Cerebellar nuclear complex (tissue), 1 donor: ENCODE measurements around the gene KAZN.

Experiments used
- DNase-seq, 2 experiments: peaks; one replicate each; lab custom pipeline; 2025; lab: John Stamatoyannopoulos, UW

Gene KAZN

DNA sequence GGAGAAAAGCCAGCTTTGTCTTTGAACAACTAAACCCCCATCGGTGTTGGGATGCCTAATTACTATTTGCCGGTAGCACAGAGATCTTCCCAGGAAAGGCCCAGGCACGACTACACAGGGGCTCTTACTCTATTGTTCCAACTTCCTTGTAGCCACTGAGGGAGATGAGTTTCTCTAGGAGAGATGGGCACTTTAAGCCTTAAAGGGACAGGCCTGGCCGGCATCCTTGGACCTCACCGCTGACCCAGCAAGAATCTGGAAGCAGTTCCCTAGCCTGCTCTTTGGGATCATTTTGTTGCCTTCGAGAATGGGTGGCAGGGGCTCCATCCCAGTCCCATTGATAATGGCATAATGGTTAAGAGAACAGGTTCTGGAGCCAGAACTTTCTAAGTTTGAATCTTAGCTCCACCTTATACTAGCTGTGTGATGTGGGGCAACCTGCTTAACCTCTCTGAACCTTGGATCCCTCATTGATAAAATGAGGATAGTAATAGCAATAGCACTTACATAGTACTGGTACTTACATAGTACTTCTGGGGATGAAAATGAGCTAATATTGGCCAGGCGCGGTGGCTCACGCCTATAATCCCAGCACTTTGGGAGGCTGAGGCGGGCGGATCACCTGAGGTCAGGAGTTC, 316.0 kb downstream of the KAZN start:
- DNase-seq = no peak

DNA sequence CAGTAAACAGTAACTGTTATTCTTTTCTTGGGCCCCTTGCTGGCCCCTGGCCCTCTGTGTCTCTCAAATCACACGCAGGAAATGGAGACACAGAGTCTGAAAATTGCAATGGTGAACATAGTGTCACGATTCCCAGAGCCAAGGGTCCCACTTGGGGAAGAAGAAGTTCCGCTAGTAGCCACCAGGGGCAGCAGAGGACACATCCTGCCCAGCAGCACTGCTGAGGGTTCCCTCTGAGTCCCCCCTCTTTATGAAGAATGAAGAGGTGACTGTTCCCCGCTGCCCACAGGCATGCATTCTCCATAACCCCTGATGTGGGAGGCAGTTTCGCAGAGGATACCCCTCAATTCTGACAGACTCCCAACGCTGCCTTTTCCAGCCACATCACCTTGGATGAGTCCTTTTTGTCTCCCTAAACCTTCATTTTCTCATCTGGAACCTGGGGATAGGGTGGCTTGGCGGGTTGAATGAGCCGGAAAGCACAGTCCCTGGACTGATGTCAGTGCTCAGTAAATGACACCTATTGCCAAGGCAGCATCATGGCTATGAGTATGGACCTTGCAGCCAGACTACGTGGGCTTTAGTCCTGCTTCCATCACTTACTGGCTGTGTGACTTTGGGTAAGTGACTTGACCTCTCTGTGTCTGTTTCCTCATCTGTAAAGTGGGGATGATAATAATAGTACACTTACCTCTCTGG, 317.0 kb downstream of the KAZN start:
- no peak for DNase-seq

DNA sequence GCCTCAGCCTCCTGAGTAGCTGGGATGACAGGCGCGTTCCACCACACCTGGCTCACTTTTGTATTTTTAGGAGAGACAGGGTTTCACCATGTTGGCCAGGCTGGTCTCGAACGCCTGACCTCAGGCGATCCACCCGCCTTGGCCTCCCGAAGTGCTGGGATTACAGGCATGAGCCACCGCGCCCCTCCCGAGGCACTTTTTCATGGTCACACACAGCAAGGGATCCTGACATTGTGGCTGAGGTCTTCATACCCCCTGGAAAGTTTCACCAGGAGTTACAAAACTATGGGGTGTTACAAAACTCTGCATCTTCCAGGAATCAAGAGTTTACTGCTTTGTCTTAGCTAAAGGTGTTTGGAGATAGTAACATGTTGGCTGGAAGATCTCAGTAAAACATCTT, 320.8 kb downstream of the KAZN start:
- no peak for DNase-seq

DNA sequence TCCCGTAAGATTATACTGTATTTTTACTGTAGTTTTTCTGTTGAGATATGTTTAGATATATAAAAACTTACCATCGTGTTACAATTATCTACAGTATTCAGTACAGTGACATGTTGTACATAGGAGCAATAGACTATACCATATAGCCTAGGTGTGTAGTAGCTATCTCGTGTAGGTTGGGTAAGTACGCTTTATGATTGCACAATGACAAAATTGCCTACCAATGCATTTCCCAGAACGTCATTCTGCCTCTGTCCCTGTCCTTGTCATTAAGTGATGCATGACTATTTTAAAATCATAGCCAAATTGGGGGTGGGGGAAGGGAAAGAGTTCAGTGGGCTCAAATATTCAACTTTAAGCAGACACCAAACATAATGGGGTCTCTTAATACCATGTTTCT, 321.3 kb downstream of the KAZN start:
- DNase-seq = no peak

DNA sequence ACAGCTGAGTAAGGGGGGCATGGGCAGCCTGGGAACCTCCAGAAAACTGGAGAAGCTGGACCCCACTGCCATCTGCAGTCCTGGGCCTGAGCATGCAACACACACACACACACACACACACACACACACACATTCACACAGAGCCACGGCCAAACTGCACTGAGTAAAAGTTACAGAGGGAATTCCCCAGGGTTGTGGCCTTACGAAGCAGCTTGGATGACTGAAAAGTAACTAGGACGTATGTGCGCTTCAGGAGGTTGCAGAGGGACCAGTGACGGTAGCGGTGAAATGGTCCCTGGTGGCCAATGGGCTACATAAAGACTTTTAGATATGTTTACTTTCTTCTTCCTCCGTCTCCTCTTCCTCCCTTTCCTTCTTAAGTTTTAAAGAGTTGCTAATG, 322.6 kb downstream of the KAZN start:
- no peak for DNase-seq

DNA sequence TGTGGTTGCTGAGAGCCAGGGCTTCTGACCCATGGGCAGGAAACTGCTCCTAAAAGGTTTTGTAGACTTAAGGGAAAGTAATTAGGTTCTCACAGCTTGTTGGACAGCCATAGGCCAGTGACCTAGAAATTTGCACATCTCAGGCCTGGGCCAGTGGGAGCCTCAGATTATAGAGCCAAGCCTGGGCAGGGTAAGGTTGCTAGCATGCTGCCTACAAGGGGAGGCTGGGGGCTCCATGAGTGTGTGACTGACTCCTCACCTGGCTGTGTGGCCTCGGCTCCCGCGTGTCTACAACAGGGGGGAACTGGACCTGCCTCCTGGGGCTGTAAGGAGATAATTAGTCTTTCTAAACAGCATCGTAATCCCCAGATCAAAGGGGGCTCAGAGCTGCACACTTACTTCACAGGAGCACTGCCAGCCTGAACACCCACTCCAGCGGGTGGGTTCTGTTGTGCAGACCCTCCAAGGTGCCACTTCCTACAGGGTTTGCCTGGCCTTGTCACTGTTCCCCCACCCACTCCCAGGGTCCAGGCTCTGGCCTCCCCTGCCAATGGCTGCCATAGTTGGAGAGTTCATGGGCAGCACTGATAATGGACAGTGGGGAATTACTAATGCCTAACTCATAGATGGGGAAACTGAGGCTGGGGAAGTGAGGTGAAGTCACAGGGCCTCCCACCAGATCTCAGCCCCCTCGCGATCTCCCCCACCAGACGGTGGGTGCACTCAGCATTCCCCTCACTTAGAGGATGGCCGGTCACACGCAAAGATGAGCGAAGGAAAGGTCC, 324.6 kb downstream of the KAZN start:
- no peak for DNase-seq

DNA sequence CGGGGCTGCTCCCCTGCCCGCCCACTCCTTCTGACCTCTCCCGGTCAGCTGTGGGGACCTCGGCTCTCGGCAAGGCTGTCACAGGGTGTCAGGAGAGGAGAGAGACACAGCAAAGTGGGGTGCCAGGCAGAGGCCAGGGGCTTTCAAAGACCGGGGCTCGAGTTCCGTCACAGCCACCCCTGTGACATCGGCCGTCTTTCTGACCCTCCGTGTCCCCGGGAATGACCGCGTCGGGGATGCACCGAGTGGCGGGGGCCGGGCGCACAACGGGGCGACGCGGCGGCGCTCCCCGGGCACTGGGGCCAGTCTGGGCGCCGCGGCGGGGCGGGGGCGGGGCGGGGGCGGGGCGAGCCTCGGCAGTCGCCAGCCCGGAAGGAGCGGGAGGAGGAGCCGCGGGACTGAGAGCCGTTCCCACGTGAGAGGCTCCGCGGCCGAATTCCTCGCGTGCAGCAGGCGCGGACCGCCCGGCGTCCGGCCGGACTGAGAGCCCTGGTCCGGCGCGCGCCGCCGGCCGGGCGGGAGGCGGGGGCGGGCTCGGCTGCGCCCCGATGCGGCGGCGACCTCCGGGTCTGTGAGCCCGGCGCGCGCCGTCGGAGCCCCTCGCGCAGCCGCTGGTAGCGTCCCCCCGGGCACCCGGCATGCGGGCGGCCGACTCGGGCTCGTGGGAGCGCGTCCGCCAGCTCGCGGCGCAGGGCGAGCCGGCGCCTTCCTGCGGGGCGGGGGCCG, 325.4 kb downstream of the KAZN start:
- DNase-seq = no peak

DNA sequence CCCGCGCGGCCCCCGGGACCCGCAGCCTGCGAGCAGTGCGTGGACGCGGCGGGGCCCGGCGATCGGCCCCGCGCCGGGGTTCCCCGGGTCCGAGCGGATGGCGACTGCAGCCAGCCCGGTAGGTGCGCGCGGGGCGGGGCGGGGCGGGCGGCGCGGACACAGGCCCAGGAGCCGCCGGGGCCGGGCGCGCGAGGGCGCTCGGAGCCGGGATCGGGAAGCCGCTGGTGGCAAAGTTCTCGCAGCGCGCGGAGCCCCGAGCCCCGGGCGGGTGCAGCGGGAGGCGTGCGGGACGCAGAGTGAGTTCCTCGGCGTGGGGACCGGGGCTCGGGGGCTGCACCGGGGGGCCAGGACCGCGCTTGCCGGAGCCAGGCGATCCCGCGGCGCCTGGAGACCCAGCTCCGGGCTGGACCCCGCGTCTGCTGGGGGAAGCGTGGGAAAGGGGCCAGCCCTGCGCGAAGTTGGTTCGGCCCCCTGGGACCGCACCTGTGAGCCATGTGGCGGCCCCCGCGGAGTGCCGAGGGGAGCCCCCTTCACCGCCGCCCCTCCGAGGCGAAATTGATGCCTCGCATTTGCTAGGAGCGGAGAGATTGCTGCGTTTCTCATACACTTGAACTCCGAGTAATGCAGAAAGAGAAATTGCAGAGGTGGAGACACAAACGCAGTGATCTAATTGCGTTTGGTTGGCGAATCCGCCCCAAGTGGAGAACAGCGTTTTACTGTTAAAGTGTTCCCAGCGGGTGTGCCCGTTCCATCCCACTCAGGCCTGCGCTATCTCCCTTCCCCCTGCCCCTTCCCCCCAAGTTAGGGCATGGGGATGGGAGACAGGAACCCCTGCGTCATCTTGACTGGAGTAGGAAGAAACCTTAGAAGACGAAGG, 326.2 kb downstream of the KAZN start:
- DNase-seq = no peak

DNA sequence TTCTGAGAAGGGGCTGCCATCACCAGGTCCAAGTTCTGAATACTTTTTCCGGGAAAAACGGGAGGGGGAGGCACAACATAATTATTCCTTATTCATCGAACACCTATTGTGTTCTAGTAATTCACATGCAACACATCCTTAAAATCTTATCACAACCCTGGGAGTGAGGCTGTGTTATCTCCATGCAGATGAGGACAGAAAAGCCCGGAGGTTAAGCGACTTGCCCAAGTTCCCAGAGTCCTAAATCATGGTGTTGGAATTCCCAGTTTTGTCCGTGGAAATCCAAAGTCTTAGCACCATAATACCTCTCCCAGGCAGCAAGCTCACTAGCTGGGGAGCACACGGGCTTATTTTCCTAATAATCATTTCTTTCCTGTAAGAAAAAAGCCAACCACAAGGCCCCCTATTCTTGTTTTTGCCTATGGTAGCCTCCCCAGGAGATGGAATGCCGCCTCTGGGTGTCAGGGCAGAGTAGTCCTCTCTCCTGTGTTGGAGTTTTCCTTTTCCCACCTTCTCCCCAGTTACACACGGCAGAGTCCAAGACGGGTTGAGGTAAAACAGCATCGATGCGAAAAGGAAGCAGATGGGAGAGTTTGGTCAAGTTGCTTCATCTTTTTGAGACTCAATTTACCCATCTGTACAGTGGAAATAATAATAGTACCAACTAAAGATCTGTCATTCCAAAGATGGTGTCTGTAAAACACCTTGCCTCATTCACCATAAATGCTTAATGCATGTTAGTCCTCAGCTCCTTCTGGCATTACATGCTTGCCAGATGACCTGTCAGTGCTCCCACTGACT, 327.1 kb downstream of the KAZN start:
- no peak for DNase-seq

DNA sequence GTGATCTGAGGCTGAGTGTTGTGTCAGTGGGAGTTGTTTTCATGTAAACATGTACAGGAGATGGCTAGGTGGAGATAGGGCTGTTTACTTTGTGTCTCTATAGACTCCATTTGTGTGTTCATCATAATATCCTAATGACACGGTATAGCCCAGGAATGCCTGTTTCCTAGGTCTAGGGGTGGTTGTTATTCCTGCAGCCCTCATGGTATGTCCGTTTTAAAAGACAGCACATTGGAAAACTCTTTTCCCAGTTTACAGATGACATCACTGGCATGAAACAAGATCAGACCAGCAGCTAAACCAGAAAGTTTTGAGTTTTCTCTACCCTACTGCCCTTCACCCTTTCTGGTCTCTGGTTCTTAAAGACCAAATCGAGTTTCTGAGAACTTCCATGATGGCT, 327.7 kb downstream of the KAZN start:
- DNase-seq = no peak

DNA sequence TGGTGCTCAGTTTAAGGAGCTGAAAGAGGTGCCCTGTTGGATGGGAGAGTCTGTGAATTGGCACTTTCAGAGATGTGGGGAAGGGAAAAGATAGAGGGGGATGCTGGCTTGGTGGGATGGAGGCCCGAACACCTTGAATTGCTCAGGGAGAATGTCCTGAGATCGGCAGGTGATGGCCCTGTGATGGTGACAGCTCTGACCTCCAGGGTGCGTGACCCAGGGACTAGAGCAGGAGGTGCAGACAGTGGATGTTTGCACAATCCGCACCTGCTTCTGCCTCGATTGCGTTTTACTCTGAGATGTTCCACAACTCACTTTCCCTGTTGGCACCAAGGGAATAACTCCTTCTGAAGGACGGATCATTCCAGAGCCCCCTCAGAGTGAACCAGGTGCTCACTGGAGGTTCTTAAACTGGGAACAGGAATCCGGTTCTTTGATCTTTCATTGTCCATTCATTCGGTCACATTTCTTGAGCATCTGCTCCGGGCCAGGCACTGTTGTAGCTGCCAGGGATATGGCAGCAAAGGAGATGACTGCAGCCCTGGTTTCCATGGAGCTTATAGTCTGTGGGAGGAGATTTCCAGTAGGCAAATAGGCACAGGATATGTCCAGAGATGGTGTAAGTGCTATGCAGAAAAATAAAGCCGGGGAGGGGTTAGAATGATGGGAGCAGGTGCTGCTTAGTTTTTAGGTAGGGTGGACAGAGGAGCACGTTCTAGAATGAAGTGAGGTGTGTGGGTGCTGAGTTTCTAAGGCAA, 328.5 kb downstream of the KAZN start:
- peak in 1 of 2 experiments; percentile 59 for DNase-seq

DNA sequence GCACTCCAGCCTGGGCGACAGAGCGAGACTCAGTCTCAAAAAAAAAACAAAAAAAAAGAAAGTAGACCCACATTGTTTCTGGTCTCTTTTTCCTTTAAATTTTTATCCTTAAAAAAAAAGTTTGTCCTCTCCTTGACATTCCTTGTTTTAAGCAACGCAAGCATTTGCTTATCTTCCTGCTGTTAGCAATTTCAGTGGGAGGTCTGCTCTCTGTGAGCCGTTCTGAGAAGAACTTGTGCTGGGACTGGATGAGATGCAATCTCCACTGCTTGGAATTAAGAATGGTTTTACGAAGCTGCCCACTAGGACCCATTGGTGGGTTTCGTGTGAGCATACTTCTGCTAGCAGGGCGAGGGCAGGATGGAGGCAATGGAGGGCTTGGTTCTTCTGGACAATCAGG, 329.9 kb downstream of the KAZN start:
- no peak for DNase-seq

DNA sequence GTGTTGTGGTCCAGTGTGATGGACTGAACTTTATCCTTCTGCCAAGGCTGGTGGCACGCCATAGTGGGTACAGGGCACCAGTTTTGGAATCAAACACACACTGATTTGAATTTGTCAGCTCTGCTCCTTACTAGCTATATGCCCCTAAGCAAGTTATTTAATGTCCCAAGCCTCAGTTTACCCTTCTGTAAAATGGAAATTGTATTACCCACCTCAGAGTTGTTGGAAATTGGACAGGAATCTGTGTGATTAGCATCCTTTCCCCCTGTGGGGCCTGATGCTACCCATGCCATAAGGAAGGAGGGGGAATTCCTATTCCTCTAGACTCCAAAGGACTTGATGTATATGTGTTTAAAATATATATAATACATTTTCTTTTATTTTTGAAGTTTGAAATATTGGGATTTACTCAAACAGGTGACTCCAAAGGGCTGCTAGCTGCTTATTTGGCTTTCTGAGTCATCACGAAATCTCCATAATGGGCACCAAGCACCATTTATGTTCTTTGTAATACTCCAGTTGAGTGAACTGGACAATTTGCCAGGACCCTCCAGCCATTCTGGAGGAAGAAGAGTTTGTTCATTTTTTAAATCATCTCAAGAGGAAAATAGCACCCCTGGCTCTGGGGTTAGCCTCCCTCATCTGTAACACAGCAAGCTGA, 330.5 kb downstream of the KAZN start:
- no peak for DNase-seq

DNA sequence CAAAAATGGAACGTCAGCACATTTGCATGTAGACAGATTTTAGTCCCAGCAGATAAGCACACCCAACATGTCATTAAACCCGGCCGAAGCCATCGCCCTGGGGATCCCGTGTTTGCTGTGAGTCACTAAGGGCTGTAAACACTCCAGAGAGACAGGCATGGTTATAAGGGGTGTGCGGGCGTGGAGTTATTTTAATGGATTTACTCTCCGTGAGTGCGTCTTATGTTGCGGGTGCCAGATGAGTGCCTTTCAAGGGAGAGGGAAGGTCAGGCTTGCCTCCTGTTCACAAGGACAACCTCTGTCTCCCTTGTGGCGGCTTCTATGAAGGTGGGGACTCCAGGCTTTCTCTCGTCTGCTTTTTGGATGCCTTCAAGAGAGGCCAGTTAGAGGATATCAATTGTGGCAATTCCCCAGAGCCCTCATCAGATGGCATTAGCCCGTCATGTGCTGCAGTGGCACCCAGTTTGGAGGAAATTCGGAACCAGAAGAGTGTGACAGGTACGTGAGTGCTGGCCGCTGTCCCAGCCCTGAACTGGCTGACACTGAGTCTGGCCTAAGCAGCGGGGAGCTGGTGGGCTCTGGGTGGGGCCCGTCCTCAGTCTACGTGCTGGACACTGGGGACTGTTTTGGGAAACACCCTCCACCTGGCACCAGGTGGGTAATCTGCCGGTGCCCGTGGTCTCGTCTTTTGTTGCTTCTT, 331.2 kb downstream of the KAZN start:
- no peak for DNase-seq

DNA sequence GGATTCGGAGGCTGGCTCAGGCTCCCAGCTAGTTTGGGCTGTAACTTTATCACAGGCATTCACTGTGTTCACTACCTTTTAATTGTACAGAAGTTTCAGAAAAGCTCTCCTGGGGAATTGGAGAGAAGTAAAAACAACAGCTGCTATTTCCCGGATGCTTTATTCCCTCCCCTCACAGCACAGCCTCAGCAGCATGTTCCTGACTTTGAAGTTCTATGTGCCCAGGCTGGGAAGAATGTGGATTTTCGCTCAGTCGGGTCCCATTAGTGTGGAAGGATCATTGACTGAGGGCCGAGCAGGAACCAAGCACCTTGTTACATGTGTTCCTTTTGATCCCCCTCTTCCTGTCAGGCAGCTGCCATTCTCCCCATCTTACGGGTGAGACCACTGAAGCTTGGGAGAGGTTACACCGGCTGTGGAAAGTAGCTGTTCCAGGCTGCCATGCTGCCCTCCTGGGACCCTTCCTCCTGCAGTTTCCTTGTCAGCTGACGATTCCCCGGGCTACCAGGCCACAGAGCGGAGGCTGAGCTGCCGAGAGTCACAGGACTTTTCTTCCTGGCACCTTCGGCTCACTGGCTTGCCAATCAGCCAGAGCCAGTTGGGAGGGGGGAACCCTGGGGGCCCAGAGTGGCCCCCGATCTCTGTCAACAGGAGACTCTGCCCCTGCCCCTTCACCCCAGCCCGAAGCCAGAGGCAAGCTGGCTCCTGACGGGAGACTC, 331.9 kb downstream of the KAZN start:
- DNase-seq = no peak

DNA sequence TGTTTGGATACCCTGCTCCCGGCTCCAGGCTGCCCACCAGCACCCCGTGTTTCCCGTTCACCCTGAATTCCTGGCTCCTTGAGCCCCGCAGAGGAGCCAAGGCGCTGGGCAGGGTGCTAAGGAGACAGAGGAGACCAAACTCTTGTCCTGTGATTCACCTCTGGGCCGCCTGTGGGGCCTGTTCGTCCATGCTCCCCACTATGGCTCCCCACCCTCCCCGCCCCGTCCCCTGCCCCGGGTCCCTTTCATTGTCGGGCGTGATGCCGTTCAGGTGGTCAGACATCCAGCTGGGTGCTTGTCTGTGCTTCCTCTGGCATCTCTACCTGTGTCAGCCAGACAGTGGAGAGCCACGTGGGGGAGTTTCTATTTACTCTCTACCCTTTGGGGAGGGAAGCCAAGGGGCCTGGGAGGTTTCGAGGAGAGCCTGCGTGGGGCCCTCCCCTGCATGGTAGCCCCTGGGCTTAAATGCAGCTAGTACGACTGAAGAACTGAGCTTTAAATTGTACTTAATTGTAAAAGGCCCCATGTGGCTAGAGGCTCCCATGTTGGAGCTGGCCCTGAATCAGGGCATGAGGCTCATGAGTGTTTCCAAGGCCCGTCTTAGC, 333.7 kb downstream of the KAZN start:
- no peak for DNase-seq

DNA sequence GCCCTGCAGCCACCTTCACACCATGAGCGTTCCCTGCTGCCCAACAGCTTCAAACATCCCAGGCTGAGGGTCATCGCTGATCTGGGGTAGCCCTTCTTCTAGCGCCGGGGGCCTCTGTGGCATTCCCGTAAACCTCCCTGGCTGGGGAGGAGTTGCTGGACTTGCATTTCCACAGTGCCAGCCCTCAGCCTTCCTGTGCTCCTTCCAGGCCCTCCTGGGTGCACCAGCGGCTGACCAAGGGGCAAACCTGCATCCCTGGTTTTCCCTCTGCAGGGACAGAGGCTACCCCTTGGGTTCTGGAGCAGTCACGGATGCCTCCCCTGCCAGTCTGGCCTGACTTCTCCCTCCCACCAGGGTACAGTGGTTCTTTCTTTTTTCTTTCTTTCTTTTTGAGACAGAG, 336.4 kb downstream of the KAZN start:
- DNase-seq = no peak

DNA sequence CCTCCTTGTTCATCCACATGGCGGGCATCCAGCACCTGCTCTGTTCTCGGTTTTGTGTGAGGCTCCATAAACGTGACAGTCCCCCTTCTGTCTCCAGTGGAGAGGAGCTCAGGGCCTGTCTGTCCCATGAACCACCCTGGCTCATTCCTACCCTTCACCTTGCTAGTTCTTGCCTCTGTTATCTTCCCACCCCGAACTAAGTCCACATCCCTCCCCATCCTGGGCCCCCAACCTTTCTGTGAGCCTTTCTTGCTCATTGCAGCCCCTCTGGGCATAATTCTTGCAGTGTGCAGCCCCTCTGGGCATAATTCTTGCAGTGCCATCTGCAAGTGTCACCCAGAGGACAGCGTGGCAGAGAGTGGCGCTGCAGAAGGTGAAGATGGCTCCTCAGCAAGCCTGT, 338.3 kb downstream of the KAZN start:
- no peak for DNase-seq
